H1 (cell line): Measurements from ENCODE around the gene BICDL1. TPM values are rescaled to one million over a fixed set of nuclear protein-coding genes. Genes with fewer than 3 reads are reported as not detected.

Experiments used
- CTCF ChIA-PET: fragments of 300-600 bp; sonication (Branson Sonifier 250); formaldehyde crosslinking; loops from one replicate; lab custom pipeline; 2021; ENCODE audit not compliant: partially characterized antibody; lab: Charles Lee
- POLR2A ChIA-PET: fragments of 300-600 bp; sonication (Branson Sonifier 250); formaldehyde crosslinking; loops from one replicate; lab custom pipeline; 2021; ENCODE audit warnings: inconsistent platforms; ENCODE audit not compliant: partially characterized antibody; lab: Charles Lee
- DNase-seq, 2 experiments: peaks; one replicate each; pipeline versions ENCODE4 v3.0.0 to v3.0.0-alpha.2; 2010 to 2022; ENCODE audit warnings: low spot score in 2 of 2, low read depth in 1 of 2, mixed read lengths in 1 of 2
- FAIRE-seq: peaks from 2 replicates; lab custom pipeline; 2011; peaks lifted over from hg19 to GRCh38; lab: Jason Lieb, UNC
- H2AFZ ChIP-seq: 2 replicates; pipeline ENCODE4 v1.8.1; 2012; ENCODE audit warnings: low read length, inconsistent platforms
- H2AK5ac ChIP-seq: 2 replicates; pipeline ENCODE4 v1.6.1; 2013; ENCODE audit warnings: low read depth, low read length
- H2BK120ac ChIP-seq: replicated peaks from 2 replicates; pipeline ENCODE3; 2013; ENCODE audit warnings: low read depth, low read length, inconsistent platforms
- H2BK12ac ChIP-seq: 2 replicates; pipeline ENCODE4 v1.6.1; 2013; ENCODE audit warnings: low read depth, low read length
- H2BK15ac ChIP-seq: 2 replicates; pipeline ENCODE4 v1.6.1; 2013; ENCODE audit warnings: low read length
- H2BK20ac ChIP-seq: 2 replicates; pipeline ENCODE4 v1.6.1; 2013; ENCODE audit warnings: low read length
- H2BK5ac ChIP-seq: 2 replicates; pipeline ENCODE4 v1.6.1; 2013; ENCODE audit warnings: low read depth, low read length
- H3K14ac ChIP-seq: 2 replicates; pipeline ENCODE4 v1.6.1; 2013; ENCODE audit warnings: inconsistent platforms; ENCODE audit not compliant: insufficient read length
- H3K18ac ChIP-seq: 2 replicates; pipeline ENCODE4 v1.6.1; 2013; ENCODE audit warnings: low read length; ENCODE audit errors: extremely low read depth
- H3K23ac ChIP-seq: 2 replicates; pipeline ENCODE4 v1.6.1; 2013; ENCODE audit warnings: inconsistent platforms; ENCODE audit not compliant: insufficient read length
- H3K23me2 ChIP-seq: 2 replicates; pipeline ENCODE4 v1.6.1; 2013; ENCODE audit warnings: low read depth, low read length
- H3K27ac ChIP-seq: 2 replicates; pipeline ENCODE4 v1.6.1; 2011; ENCODE audit warnings: low read depth, low read length, inconsistent platforms
- H3K27me3 ChIP-seq, 4 experiments: replicated peaks in 1 of 4; 1 replicate in 1 of 4; 2 replicates in 3 of 4; pipeline versions ENCODE4 v1.6.1 to v1.8.1; 2011 to 2013; ENCODE audit warnings: low read length in 3 of 4, mild to moderate bottlenecking in 3 of 4, inconsistent platforms in 2 of 4, mixed read lengths in 2 of 4, moderate library complexity in 1 of 4; ENCODE audit not compliant: control insufficient read depth in 3 of 4, insufficient read depth in 3 of 4; ENCODE audit errors: extremely low read depth in 1 of 4
- H3K36me3 ChIP-seq, 4 experiments: 2 replicates each; pipeline versions ENCODE4 v1.6.1 to v1.8.1; 2011 to 2013; ENCODE audit warnings: mild to moderate bottlenecking in 4 of 4, low read length in 3 of 4, moderate library complexity in 2 of 4, control low read depth in 1 of 4, inconsistent platforms in 1 of 4; ENCODE audit not compliant: insufficient read depth in 4 of 4, control insufficient read depth in 2 of 4
- H3K4ac ChIP-seq: replicated peaks from 2 replicates; pipeline ENCODE3; 2013; ENCODE audit warnings: low read length, low read depth, mixed read lengths, inconsistent platforms; ENCODE audit not compliant: insufficient read length
- H3K4me1 ChIP-seq, 4 experiments: replicated peaks in 1 of 4; 1 replicate in 1 of 4; 2 replicates in 3 of 4; pipeline versions ENCODE4 v1.6.1 to v1.8.1; 2011 to 2013; ENCODE audit warnings: low read length in 3 of 4, inconsistent platforms in 2 of 4, mixed read lengths in 1 of 4; ENCODE audit not compliant: insufficient read depth in 4 of 4, control insufficient read depth in 3 of 4
- H3K4me2 ChIP-seq, 2 experiments: 2 replicates each; pipeline versions ENCODE4 v1.6.1 to v1.8.1; 2011 to 2013; ENCODE audit warnings: low read depth in 2 of 2, low read length in 2 of 2, control low read depth in 1 of 2, inconsistent platforms in 1 of 2, mild to moderate bottlenecking in 1 of 2; ENCODE audit not compliant: insufficient read depth in 1 of 2
- H3K4me3 ChIP-seq, 4 experiments: fragments of 200-600, 300-600 bp in 1 of 4; sonication (generic), shearing (Covaris generic), sonication (Bioruptor Twin) in 1 of 4; 2 replicates each; pipeline versions ENCODE4 v1.5.1 to v1.8.1; 2011 to 2016; ENCODE audit warnings: low read length in 4 of 4, low read depth in 3 of 4, control low read depth in 2 of 4, inconsistent platforms in 2 of 4, mild to moderate bottlenecking in 2 of 4, mixed read lengths in 1 of 4, moderate library complexity in 1 of 4; ENCODE audit not compliant: insufficient read depth in 2 of 4; ENCODE audit errors: extremely low read depth in 1 of 4
- H3K56ac ChIP-seq: replicated peaks from 2 replicates; pipeline ENCODE3; 2013; ENCODE audit warnings: low read depth, mild to moderate bottlenecking, mixed read lengths, low read length, inconsistent platforms; ENCODE audit not compliant: insufficient read length
- H3K79me1 ChIP-seq: 2 replicates; pipeline ENCODE4 v1.6.1; 2013; ENCODE audit warnings: low read depth, low read length, control low read depth
- H3K79me2 ChIP-seq, 2 experiments: 2 replicates each; pipeline versions ENCODE4 v1.6.1 to v1.8.1; 2012 to 2013; ENCODE audit warnings: low read length in 2 of 2, mild to moderate bottlenecking in 2 of 2, inconsistent platforms in 1 of 2; ENCODE audit not compliant: insufficient read depth in 2 of 2, control insufficient read depth in 1 of 2
- H3K9ac ChIP-seq, 4 experiments: replicated peaks in 1 of 4; 1 replicate in 1 of 4; 2 replicates in 3 of 4; pipeline versions ENCODE4 v1.6.1 to v1.8.1; 2011 to 2013; ENCODE audit warnings: low read depth in 3 of 4, low read length in 3 of 4, control low read depth in 2 of 4, mild to moderate bottlenecking in 2 of 4, moderate library complexity in 2 of 4, inconsistent platforms in 1 of 4; ENCODE audit errors: extremely low read depth in 1 of 4
- H3K9me3 ChIP-seq, 2 experiments: 2 replicates each; pipeline versions ENCODE4 v1.6.1 to v1.8.1; 2012 to 2013; ENCODE audit warnings: mild to moderate bottlenecking in 2 of 2, moderate library complexity in 2 of 2, control low read depth in 1 of 2, inconsistent platforms in 1 of 2, low read depth in 1 of 2, low read length in 1 of 2, mixed read lengths in 1 of 2; ENCODE audit not compliant: insufficient read depth in 2 of 2
- H4K20me1 ChIP-seq, 2 experiments: replicated peaks in 1 of 2; 2 replicates each; pipeline versions ENCODE3 to v1.8.1; 2011 to 2013; ENCODE audit warnings: inconsistent platforms in 2 of 2, low read length in 2 of 2, mild to moderate bottlenecking in 1 of 2; ENCODE audit not compliant: insufficient read depth in 2 of 2, control insufficient read depth in 1 of 2
- H4K5ac ChIP-seq: 2 replicates; pipeline ENCODE4 v1.6.1; 2013; ENCODE audit warnings: low read length, low read depth, mixed read lengths, inconsistent platforms; ENCODE audit not compliant: insufficient read length
- H4K8ac ChIP-seq: 2 replicates; pipeline ENCODE4 v1.8.0; 2013; ENCODE audit warnings: mild to moderate bottlenecking, moderate library complexity, low read length, inconsistent platforms; ENCODE audit not compliant: insufficient read depth; ENCODE audit errors: extremely low read depth
- H4K91ac ChIP-seq: replicated peaks from 2 replicates; pipeline ENCODE3; 2013; ENCODE audit warnings: low read length, mixed read lengths, inconsistent platforms; ENCODE audit not compliant: insufficient read length
- BCL11A ChIP-seq, 2 experiments: IDR thresholded peaks; one replicate each; pipeline ENCODE4 v1.6.1; 2011; ENCODE audit warnings: low read depth in 2 of 2, low read length in 2 of 2, mild to moderate bottlenecking in 2 of 2
- GTF2F1 ChIP-seq: IDR thresholded peaks from 2 replicates; pipeline ENCODE4 v1.6.1; 2012; ENCODE audit warnings: low read depth, low read length, improper control_type of control experiment, borderline replicate concordance
- KDM4A ChIP-seq: IDR thresholded peaks from one replicate; pipeline ENCODE4 v1.7.1; 2012; ENCODE audit warnings: low read depth, mild to moderate bottlenecking, moderate library complexity, low read length, inconsistent platforms; ENCODE audit not compliant: severe bottlenecking
- TEAD4 ChIP-seq: IDR thresholded peaks from 2 replicates; pipeline ENCODE4 v1.6.1; 2012; ENCODE audit warnings: low read depth, low read length, inconsistent platforms, mixed read lengths
- WGBS, 2 experiments: shearing (Covaris generic) in 1 of 2; methylation state at CpG; one replicate each; pipeline versions ENCODE4 v1.1.6 to v1.1.7; 2013 to 2015; ENCODE audit warnings: low lambda C conversion rate in 2 of 2, mixed read lengths in 2 of 2, inconsistent platforms in 1 of 2, low coverage in 1 of 2, missing lambda C conversion rate in 1 of 2; ENCODE audit not compliant: insufficient replicate concordance in 2 of 2, insufficient coverage in 1 of 2, insufficient read length in 1 of 2; ENCODE audit errors: extremely low coverage in 1 of 2, missing lambda C conversion rate in 1 of 2; 5-methylcytosine and 5-hydroxymethylcytosine counted together
- polyA plus RNA-seq, 7 experiments: library from polyadenylated mRNA; depleted of rRNA in 3 of 7; stranded (reverse) in 5 of 7; unstranded in 2 of 7; fragments of >200 nt in 5 of 7; fragments of 200-250 nt in 2 of 7; gene quantifications; 1 replicate in 5 of 7; 2 replicates in 1 of 7; 4 replicates in 1 of 7; pipeline versions ENCODE4 v1.2.1 to v1.2.3, GENCODE V29; 2011 to 2013; ENCODE audit warnings: missing spikeins in 2 of 7, mixed read lengths in 2 of 7
- total RNA-seq: library from RNA; stranded (reverse); fragmentation: NEBNext Ultra II Directional; extraction: Animal tissue kit (Norgen Biotek cat#: 25700); gene quantifications from 2 replicates; pipeline ENCODE4 v1.2.1, GENCODE V29; 2021

BICDL1 gene
- total and polyA plus RNA-seq, 2 of the 8 experiments (the other 6 are each of a cell fraction or from before 2014, with no cell fraction given) = 17.2 to 25.9 TPM

DNA sequence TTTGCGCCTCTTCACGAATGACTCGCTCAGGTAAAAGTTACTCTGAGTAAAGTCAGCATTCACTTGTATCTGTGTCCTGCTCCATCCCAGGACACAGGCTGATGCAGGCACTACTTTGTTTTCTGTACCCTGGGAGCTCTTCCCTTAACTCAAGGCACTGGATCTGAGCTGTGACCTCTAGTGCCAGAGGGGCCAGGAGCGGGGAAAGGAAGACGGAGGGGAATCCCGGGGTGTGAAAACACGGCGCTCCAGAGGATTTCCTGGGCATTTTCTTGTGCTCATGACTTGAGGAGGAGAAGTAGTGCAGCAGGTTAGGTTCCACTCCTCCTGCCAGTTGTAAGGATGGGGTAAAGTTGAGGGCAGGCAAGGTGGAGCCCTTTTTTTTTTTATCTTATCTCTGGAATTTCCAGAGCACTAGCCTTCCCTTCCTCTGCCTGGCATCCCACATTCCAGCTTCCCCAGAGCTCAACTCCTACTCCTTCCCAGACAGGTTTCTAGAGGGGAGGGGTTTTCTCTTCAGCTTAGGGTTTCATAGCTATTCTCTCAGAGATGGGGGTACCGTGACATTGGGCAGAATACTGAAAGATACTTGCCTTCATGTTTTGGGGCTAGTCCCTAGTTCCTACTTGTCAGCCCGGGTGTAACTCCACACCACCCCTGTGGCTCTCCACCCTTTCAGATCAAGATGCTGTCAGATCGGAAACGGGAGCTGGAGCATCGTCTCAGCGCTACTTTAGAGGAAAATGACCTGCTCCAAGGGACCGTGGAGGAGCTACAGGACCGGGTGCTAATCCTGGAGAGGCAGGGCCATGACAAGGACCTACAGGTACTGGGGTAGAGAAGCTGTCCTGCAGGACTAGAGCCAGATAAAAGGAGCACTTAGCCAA, 75.3 kb downstream of the BICDL1 start:
- H3K23ac ChIP-seq = no peak overlapping the region
- H3K9me3 ChIP-seq = no peaks in the 10 kb centered on the region
- H3K79me1 ChIP-seq = no peaks in the 10 kb centered on the region
- no peak for TF ChIP-seq GTF2F1
- TF ChIP-seq TEAD4 = peak; percentile 76
- TF ChIP-seq KDM4A = no peak
- no peak for TF ChIP-seq BCL11A (IDR thresholded peaks at IDR 0.05; ENCODE audit: low read depth in 2 of 2, low read length in 2 of 2)
- CTCF ChIA-PET = interaction anchor here (0.6 to 2.0 kb wide), 4 partner anchors 14 to 190 kb away, joined by 3 to 6 read pairs (median 3); partner anchors contain the start of gene BICDL1
- no peak overlapping the region for H4K5ac ChIP-seq
- H2BK120ac ChIP-seq = no peak overlapping the region
- no peaks in the 10 kb centered on the region for H4K20me1 ChIP-seq
- H3K36me3 ChIP-seq = peaks cover 0 to 3% (median 0%) of the 10 kb centered on the region in 4 experiments; a peak in 2 of 8 replicates
- no peak overlapping the region for H3K27ac ChIP-seq
- DNase-seq = no peak
- no peaks in the 10 kb centered on the region for H3K27me3 ChIP-seq
- POLR2A ChIA-PET = interaction anchor here (1.0 to 1.6 kb wide), 5 partner anchors 9 to 136 kb away, joined by 3 to 5 read pairs (median 4); no protein-coding TSS in a partner anchor
- no peak overlapping the region for H2BK5ac ChIP-seq
- 86% methylated on average over 16 of the region's 16 CpGs; no CpG with 5 or more reads in 1 of the 2 experiments for WGBS, 2 experiments
- H4K8ac ChIP-seq = no peak overlapping the region
- H3K9ac ChIP-seq = no peak overlapping the region; a peak in 1 of 7 replicates
- H3K4me2 ChIP-seq = no peak overlapping the region; a peak in 2 of 4 replicates
- H3K18ac ChIP-seq = no peak overlapping the region
- no peaks in the 10 kb centered on the region for H3K23me2 ChIP-seq
- H2BK20ac ChIP-seq = no peak overlapping the region
- H4K91ac ChIP-seq = no peak overlapping the region
- no peak overlapping the region for H2BK12ac ChIP-seq
- no peak for FAIRE-seq
- H2AFZ ChIP-seq = no peak overlapping the region
- H2AK5ac ChIP-seq = no peak overlapping the region
- no peak overlapping the region for H3K56ac ChIP-seq
- no peak overlapping the region for H3K4me3 ChIP-seq
- no peak overlapping the region for H3K14ac ChIP-seq
- H2BK15ac ChIP-seq = no peak overlapping the region
- no peaks in the 10 kb centered on the region for H3K79me2 ChIP-seq
- no peak overlapping the region for H3K4ac ChIP-seq
- peaks cover 0 to 4% (median 1%) of the 10 kb centered on the region in 4 experiments; a peak in 2 of 7 replicates for H3K4me1 ChIP-seq
